Spleen (tissue), 11 donors: ENCODE data around the gene BSN. TPM values are rescaled to one million over a fixed set of nuclear protein-coding genes. Genes with fewer than 3 reads are reported as not detected.

Experiments
- DNase-seq: peaks from one replicate; pipeline ENCODE4 v3.0.0-alpha.2; 2020
- H3K27ac ChIP-seq, 8 donors: fragments of 200-600 bp; sonication (generic) in 7 of 8; 1 replicate in 4 of 8; 2 replicates in 4 of 8; pipeline versions ENCODE4 v1.5.0 to v1.8.0; 2016 to 2021; ENCODE audit warnings: inconsistent platforms in 4 of 8, mild to moderate bottlenecking in 4 of 8, moderate library complexity in 1 of 8
- H3K27me3 ChIP-seq, 7 donors: fragments of 200-600 bp; sonication (generic) in 6 of 7; replicated peaks in 1 of 7; 1 replicate in 4 of 7; 2 replicates in 3 of 7; pipeline versions ENCODE4 v1.5.0 to v1.8.0; 2016 to 2021; ENCODE audit warnings: inconsistent platforms in 3 of 7, mild to moderate bottlenecking in 1 of 7
- H3K36me3 ChIP-seq, 6 donors: fragments of 200-600 bp; sonication (generic) in 5 of 6; 1 replicate in 4 of 6; 2 replicates in 2 of 6; pipeline versions ENCODE4 v1.5.0 to v1.8.0; 2016 to 2021; ENCODE audit warnings: inconsistent platforms in 2 of 6
- H3K4me1 ChIP-seq, 6 donors: fragments of 200-600 bp; sonication (generic) in 5 of 6; 1 replicate in 3 of 6; 2 replicates in 3 of 6; pipeline versions ENCODE4 v1.5.0 to v1.8.0; 2016 to 2021; ENCODE audit warnings: inconsistent platforms in 3 of 6
- H3K4me3 ChIP-seq, 8 donors: fragments of 200-600 bp; sonication (generic) in 7 of 8; 1 replicate in 4 of 8; 2 replicates in 4 of 8; pipeline versions ENCODE4 v1.5.0 to v1.8.0; 2016 to 2021; ENCODE audit warnings: inconsistent platforms in 4 of 8, mild to moderate bottlenecking in 4 of 8, moderate library complexity in 2 of 8
- H3K9me3 ChIP-seq, 8 donors: fragments of 200-600 bp; sonication (generic) in 7 of 8; 1 replicate in 4 of 8; 2 replicates in 4 of 8; pipeline versions ENCODE4 v1.5.0 to v1.8.0; 2016 to 2021; ENCODE audit warnings: inconsistent platforms in 4 of 8
- POLR2A ChIP-seq, 3 donors: fragments of 450-650 bp; IDR thresholded peaks; one replicate each; pipeline ENCODE4 v1.5.1; 2017; ENCODE audit warnings: antibody characterized with exemption in 3 of 3, mild to moderate bottlenecking in 1 of 3
- POLR2AphosphoS5 ChIP-seq, 3 donors: sonication (generic); formaldehyde crosslinking; IDR thresholded peaks; one replicate each; pipeline ENCODE4 v1.5.1; 2017; ENCODE audit warnings: antibody characterized with exemption in 3 of 3
- WGBS, 5 donors: extraction: QIAGEN DNeasy Blood & Tissue Kit in 3 of 5; methylation state at CpG; one replicate each; pipeline versions ENCODE4 v1.1.5 to v1.1.7; 2013 to 2018; 5-methylcytosine and 5-hydroxymethylcytosine counted together
- intact Hi-C: fragments of 100-400 bp; cut with DNase I; formaldehyde crosslinking; loops from one replicate; pipeline ENCODE4 v1.15.0; 2023; ENCODE audit warnings: low total_unique reads
- polyA plus RNA-seq, 3 donors: library from polyadenylated mRNA; stranded (reverse); fragments of 200-250 nt; gene quantifications; one replicate each; pipeline ENCODE4 v1.2.1, GENCODE V29; 2013
- small RNA-seq, 4 donors: library from RNA; depleted of rRNA; stranded (forward); fragments of <200 nt; gene quantifications; one replicate each; pipeline ENCODE3, GENCODE V24; 2016
- total RNA-seq, 7 donors: library from RNA; depleted of rRNA in 3 of 7; stranded (reverse); fragments of >200 nt in 3 of 7; fragmentation: NEBNext Ultra II Directional in 4 of 7; extraction: Animal tissue kit (Norgen Biotek cat#: 25700) in 4 of 7; gene quantifications; one replicate each; pipeline versions ENCODE4 v1.1.0 to v1.2.1, GENCODE V29; 2016 to 2021
- TF ChIP-seq, protein P1 (sequence below), 11 experiments: fragments of 200-600 bp in 7 of 11; fragments of 450-650 bp in 4 of 11; sonication (generic) in 4 of 11; IDR thresholded peaks in 8 of 11; conservative IDR thresholded peaks in 3 of 11; 1 replicate in 7 of 11; 2 replicates in 4 of 11; pipeline versions ENCODE4 v1.4.0 to v1.8.0; 2016 to 2021; ENCODE audit warnings: antibody characterized with exemption in 11 of 11, inconsistent platforms in 4 of 11, mild to moderate bottlenecking in 1 of 11
- donor health status: healthy with polysubstance abuse.
- donor health status: DM: no; HTN: no; CAD: no; lungs with moderate emphysema.
- donor health status: DM: no; HTN: no; CAD: no.
- donor health status: Bipolar disorder and iron deficiency.
- donor health status: healthy.
- donor health status: DM: no; HTN: no; CAD: no.
- donor health status: DM: yes; HTN: yes; CAD: no.

Gene BSN
- total and polyA plus RNA-seq, 10 donors, result 0.02 to 1.1 (median 0.36) TPM

GRCh38 chr3:49719214-49719884, 165.1 kb downstream of the BSN start, which contains the start of gene AMIGO3:
Gene AMIGO3, minus strand, starts transcription at chr3:49719684. Its CDS starts 219 bp downstream, at chr3:49719465.
- DNase-seq, result peak; percentile 98
- WGBS, 5 donors, result 0 to 1% (median 0%) methylated on average over 35 to 50 of the region's 50 CpGs
- intact Hi-C loops, result no loop called here
- TF ChIP-seq POLR2A (IDR thresholded peaks at IDR 0.05) (peak in 2 of 3 donors; percentile 39 to 75), POLR2AphosphoS5 (IDR thresholded peaks at IDR 0.05) (peak; percentile 94 to 95 (median 95))
- TF ChIP-seq, protein P1, sequence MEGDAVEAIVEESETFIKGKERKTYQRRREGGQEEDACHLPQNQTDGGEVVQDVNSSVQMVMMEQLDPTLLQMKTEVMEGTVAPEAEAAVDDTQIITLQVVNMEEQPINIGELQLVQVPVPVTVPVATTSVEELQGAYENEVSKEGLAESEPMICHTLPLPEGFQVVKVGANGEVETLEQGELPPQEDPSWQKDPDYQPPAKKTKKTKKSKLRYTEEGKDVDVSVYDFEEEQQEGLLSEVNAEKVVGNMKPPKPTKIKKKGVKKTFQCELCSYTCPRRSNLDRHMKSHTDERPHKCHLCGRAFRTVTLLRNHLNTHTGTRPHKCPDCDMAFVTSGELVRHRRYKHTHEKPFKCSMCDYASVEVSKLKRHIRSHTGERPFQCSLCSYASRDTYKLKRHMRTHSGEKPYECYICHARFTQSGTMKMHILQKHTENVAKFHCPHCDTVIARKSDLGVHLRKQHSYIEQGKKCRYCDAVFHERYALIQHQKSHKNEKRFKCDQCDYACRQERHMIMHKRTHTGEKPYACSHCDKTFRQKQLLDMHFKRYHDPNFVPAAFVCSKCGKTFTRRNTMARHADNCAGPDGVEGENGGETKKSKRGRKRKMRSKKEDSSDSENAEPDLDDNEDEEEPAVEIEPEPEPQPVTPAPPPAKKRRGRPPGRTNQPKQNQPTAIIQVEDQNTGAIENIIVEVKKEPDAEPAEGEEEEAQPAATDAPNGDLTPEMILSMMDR (IDR thresholded peaks at IDR 0.05 in 8 of 11, conservative IDR thresholded peaks at IDR 0.05 in 3 of 11), result peak; percentile 51 to 88 (median 82)
- H3K27ac ChIP-seq, result peak within 1 kb of the TSS in 7 of 8 donors; percentile 35 to 85 (median 74)
- no peaks in the 10 kb centered on the region for H3K27me3 ChIP-seq
- peak within 1 kb of the TSS; percentile 48 to 81 (median 64) for H3K4me3 ChIP-seq
- H3K4me1 ChIP-seq, result peaks cover 22 to 61% (median 38%) of the 10 kb centered on the region in 6 donors
- H3K36me3 ChIP-seq, result peaks cover 0 to 63% (median 27%) of the 10 kb centered on the region in 6 donors
- no peaks in the 10 kb centered on the region for H3K9me3 ChIP-seq

Small RNA genes within 50 kb of the gene (small RNA-seq; reads per million reads assigned to genes)
- 0 reads per million in 4 donors for gene AMIGO3

Other genes starting within 250 kb of the BSN start
- gene USP4, start 214.4 kb upstream of the BSN start, total RNA-seq, result 100 to 1,000 TPM in 2 of 7 donors, 10 to 100 TPM in 5; 48.9 to 107 (median 84.5) TPM
- 10 to 100 TPM; 28.1 to 52.2 (median 33.4) TPM for gene USP4, start 214.4 kb upstream of the BSN start, polyA plus RNA-seq
- gene GPX1, start 196.1 kb upstream of the BSN start, total RNA-seq, result 100 to 1,000 TPM; 252 to 415 (median 300) TPM
- gene GPX1, start 196.1 kb upstream of the BSN start, polyA plus RNA-seq, result 100 to 1,000 TPM; 360 to 652 (median 488) TPM
- gene RHOA, start 142.5 kb upstream of the BSN start, total RNA-seq, result 100 to 1,000 TPM; 452 to 693 (median 522) TPM
- 100 to 1,000 TPM; 226 to 346 (median 297) TPM for gene RHOA, start 142.5 kb upstream of the BSN start, polyA plus RNA-seq
- 10 to 100 TPM; 22.1 to 39.4 (median 28.6) TPM for gene TCTA, start 142.1 kb upstream of the BSN start, total RNA-seq
- 10 to 100 TPM; 18.2 to 27.4 (median 25.4) TPM for gene TCTA, start 142.1 kb upstream of the BSN start, polyA plus RNA-seq
- 10 to 100 TPM in 3 of 7 donors, 1 to 10 TPM in 4; 4.2 to 15.5 (median 7.0) TPM for gene AMT, start 132.0 kb upstream of the BSN start, total RNA-seq
- 10 to 100 TPM; 13.0 to 35.0 (median 32.9) TPM for gene AMT, start 132.0 kb upstream of the BSN start, polyA plus RNA-seq
- gene NICN1, start 125.2 kb upstream of the BSN start, total RNA-seq, result 10 to 100 TPM; 10.9 to 27.7 (median 17.9) TPM
- gene NICN1, start 125.2 kb upstream of the BSN start, polyA plus RNA-seq, result 10 to 100 TPM in 1 of 3 donors, 1 to 10 TPM in 2; 6.2 to 10.6 (median 9.6) TPM
- gene DAG1, start 84.2 kb upstream of the BSN start, total RNA-seq, result 10 to 100 TPM; 24.9 to 42.7 (median 31.0) TPM
- 1 to 10 TPM; 3.0 to 8.9 (median 6.3) TPM for gene DAG1, start 84.2 kb upstream of the BSN start, polyA plus RNA-seq
- 10 to 100 TPM; 63.1 to 89.5 (median 78.7) TPM for gene APEH, start 119.9 kb downstream of the BSN start, total RNA-seq
- 10 to 100 TPM; 29.6 to 46.0 (median 42.7) TPM for gene APEH, start 119.9 kb downstream of the BSN start, polyA plus RNA-seq
- gene MST1, start 135.0 kb downstream of the BSN start, total RNA-seq, result 10 to 100 TPM; 17.0 to 26.9 (median 21.1) TPM
- gene MST1, start 135.0 kb downstream of the BSN start, polyA plus RNA-seq, result 10 to 100 TPM; 28.0 to 65.8 (median 43.4) TPM
- 10 to 100 TPM; 34.9 to 57.5 (median 48.1) TPM for gene RNF123, start 135.1 kb downstream of the BSN start, total RNA-seq
- gene RNF123, start 135.1 kb downstream of the BSN start, polyA plus RNA-seq, result 10 to 100 TPM; 11.6 to 22.5 (median 18.0) TPM
- 1 to 10 TPM in 2 of 7 donors, under 1 TPM in 1, not detected in 4; 0.23 to 1.6 (median 1.4) TPM for gene AMIGO3, start 165.2 kb downstream of the BSN start, total RNA-seq
- 1 to 10 TPM in 1 of 3 donors, under 1 TPM in 2; 0.52 to 1.1 (median 0.79) TPM for gene AMIGO3, start 165.2 kb downstream of the BSN start, polyA plus RNA-seq
- gene GMPPB, start 169.5 kb downstream of the BSN start, total RNA-seq, result 10 to 100 TPM; 24.0 to 34.3 (median 30.0) TPM
- 10 to 100 TPM; 10.8 to 21.2 (median 11.1) TPM for gene GMPPB, start 169.5 kb downstream of the BSN start, polyA plus RNA-seq
- gene IP6K1, start 232.1 kb downstream of the BSN start, total RNA-seq, result 10 to 100 TPM; 40.7 to 56.0 (median 51.4) TPM
- gene IP6K1, start 232.1 kb downstream of the BSN start, polyA plus RNA-seq, result 10 to 100 TPM in 1 of 3 donors, 1 to 10 TPM in 2; 8.6 to 21.4 (median 9.8) TPM
- not detected for gene CDHR4, start 245.4 kb downstream of the BSN start, total RNA-seq
- gene CDHR4, start 245.4 kb downstream of the BSN start, polyA plus RNA-seq, result under 1 TPM in 2 of 3 donors, not detected in 1; 0.06 to 0.29 TPM
- 10 to 100 TPM in 3 of 7 donors, 1 to 10 TPM in 4; 2.8 to 14.9 (median 7.5) TPM for gene INKA1, start 248.8 kb downstream of the BSN start, total RNA-seq
- gene INKA1, start 248.8 kb downstream of the BSN start, polyA plus RNA-seq, result 10 to 100 TPM; 17.3 to 30.6 (median 21.5) TPM